GM19240 (cell line): ENCODE data around the gene SHISAL1.

ENCODE experiments used
- DNase-seq: peaks from one replicate; pipeline ENCODE4 v3.0.0; 2011; ENCODE audit warnings: low spot score; ENCODE audit not compliant: insufficient read length

SHISAL1 gene

GRCh38 chr22:44342347-44342956, 29.7 kb upstream of the SHISAL1 start:
- no peak for DNase-seq

GRCh38 chr22:44341431-44342346, 28.9 kb upstream of the SHISAL1 start:
- DNase-seq = no peak

GRCh38 chr22:44340271-44341239, 27.8 kb upstream of the SHISAL1 start:
- DNase-seq = no peak

- no peak for DNase-seq
These were observed 26.2 kb upstream of the SHISAL1 start for GRCh38 chr22:44338906-44339305.

- no peak for DNase-seq
These were observed 25.5 kb upstream of the SHISAL1 start for GRCh38 chr22:44338177-44338810.

- no peak for DNase-seq
These were observed 24.9 kb upstream of the SHISAL1 start for GRCh38 chr22:44337678-44338004.

GRCh38 chr22:44336962-44337677, 24.4 kb upstream of the SHISAL1 start:
- no peak for DNase-seq

GRCh38 chr22:44335903-44336803, 23.4 kb upstream of the SHISAL1 start:
- DNase-seq = no peak

- DNase-seq = no peak
These were observed 22.5 kb upstream of the SHISAL1 start for GRCh38 chr22:44335066-44335839.

GRCh38 chr22:44333847-44334635, 21.3 kb upstream of the SHISAL1 start:
- no peak for DNase-seq

GRCh38 chr22:44332946-44333345, 20.2 kb upstream of the SHISAL1 start:
- no peak for DNase-seq

GRCh38 chr22:44331881-44332714, 19.3 kb upstream of the SHISAL1 start:
- no peak for DNase-seq

GRCh38 chr22:44330744-44331660, 18.3 kb upstream of the SHISAL1 start:
- no peak for DNase-seq

GRCh38 chr22:44330188-44330743, 17.5 kb upstream of the SHISAL1 start:
- no peak for DNase-seq

GRCh38 chr22:44329179-44329796, 16.5 kb upstream of the SHISAL1 start:
- peak; percentile 96 for DNase-seq
